GM13977 (cell line): Measurements from ENCODE around the gene TTYH2.

Experiments used
- DNase-seq: peaks from one replicate; pipeline ENCODE4 v3.0.0; 2012; ENCODE audit warnings: low spot score
- in situ Hi-C: fragments of 300-500 bp; cut with MboI; formaldehyde crosslinking; loops from one replicate; pipeline ENCODE4 v1.12.0; 2022; ENCODE audit warnings: low sequenced_read_pairs, low pct_unique_long_range_greater_than_20kb, mixed read lengths, inconsistent platforms; ENCODE audit not compliant: unreplicated experiment
- TF ChIP-seq, protein P1 (sequence below): IDR thresholded peaks from 2 replicates; pipeline ENCODE4 v1.5.1; 2012; ENCODE audit warnings: mild to moderate bottlenecking, control low read depth; ENCODE audit not compliant: insufficient read depth; ENCODE audit errors: extremely low read depth, missing control alignments

TTYH2 gene

DNA sequence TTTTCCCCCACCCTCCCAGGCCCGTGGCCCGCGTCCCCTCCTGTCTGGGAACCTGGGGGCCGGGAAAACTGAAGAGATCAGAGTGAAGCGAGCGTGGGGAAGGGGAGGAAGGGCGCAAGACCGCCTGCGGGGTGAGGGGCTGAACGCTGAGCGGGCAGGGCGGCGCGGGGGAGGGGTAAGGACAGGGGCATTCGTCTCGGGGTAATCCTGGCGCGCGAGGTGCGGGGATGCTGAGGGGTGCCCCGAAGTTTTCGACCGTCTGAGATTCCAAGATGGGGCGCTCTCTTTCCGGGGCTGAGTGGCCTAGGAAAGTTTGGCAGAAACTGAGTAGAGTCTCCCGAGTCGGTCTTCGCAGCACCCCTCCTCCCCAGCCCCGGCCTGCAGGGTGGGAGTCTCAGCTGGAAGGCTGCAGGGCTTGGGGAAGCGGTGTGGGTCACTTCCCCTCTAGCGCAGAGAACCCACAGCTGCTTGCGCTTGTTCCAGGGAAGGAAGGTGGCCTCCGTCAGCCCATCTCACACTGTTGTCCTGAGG lies 555 bp downstream of the TTYH2 start:
- in situ Hi-C loops, result no loop called here
- TF ChIP-seq, protein P1, sequence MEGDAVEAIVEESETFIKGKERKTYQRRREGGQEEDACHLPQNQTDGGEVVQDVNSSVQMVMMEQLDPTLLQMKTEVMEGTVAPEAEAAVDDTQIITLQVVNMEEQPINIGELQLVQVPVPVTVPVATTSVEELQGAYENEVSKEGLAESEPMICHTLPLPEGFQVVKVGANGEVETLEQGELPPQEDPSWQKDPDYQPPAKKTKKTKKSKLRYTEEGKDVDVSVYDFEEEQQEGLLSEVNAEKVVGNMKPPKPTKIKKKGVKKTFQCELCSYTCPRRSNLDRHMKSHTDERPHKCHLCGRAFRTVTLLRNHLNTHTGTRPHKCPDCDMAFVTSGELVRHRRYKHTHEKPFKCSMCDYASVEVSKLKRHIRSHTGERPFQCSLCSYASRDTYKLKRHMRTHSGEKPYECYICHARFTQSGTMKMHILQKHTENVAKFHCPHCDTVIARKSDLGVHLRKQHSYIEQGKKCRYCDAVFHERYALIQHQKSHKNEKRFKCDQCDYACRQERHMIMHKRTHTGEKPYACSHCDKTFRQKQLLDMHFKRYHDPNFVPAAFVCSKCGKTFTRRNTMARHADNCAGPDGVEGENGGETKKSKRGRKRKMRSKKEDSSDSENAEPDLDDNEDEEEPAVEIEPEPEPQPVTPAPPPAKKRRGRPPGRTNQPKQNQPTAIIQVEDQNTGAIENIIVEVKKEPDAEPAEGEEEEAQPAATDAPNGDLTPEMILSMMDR, result no peak
- DNase-seq, result no peak

DNA sequence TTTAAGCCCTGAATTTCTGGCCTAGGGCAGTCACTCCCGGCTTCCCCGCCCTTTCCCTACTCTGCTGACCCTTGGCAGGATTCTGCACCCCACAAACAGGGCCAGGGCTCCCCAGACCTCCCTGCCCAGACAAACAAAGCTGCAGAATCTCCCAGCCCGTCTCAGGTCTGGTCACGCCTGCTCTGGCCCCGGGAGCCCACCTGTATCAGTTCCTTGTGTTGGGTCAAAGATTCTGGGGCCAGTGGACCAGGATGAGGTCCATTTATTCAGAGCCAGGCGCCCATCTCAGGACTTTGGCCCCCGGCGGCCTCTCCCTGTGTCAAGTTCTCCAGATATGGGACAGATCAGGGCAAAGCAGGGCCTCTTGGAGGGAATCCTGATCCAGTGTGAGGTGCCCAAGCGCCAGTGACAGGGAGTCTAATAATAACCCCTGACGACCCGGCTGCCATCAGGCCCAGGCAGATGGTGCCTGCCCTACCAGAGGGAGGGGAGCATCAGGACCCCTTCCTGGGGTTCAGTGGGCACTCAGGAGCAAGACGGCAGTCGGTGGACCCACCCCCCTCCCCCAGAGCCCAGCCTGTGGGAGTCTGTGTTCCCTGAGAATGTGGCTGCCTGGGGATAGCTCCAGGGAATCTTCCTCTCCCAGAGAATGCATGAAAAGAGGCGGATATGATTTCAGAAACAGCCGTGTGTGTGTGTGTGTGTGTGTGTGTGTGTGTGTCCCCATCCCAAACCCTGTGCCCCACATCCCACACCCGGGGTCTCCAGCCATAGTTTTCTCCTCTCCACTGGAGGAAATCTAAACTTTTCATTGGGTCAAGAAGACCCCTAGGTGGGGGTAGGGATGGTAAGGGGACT lies 1.3 kb downstream of the TTYH2 start:
- DNase-seq, result no peak
- in situ Hi-C loops, result no loop called here
- TF ChIP-seq, protein P1, result no peak

DNA sequence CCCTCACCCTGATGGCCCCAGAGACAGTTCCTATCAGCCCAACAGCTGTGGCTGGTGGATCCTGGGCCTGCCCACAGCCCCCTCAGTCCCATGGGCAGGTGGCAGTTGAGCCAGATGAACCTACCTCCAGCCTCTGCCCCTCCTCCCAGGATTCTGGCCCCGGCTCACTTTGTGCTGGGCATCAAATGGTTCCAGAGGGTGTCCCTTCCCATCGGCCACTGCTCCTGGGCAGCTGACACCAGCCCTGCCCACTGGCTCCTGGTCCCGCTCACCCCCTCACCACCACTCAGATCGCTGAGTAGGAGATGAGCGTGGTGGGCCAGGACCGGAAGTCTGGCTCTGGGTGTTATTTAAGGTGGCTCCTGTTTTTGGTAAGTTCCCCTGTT lies 2.0 kb downstream of the TTYH2 start:
- in situ Hi-C loops, result no loop called here
- no peak for DNase-seq
- TF ChIP-seq, protein P1, result no peak

DNA sequence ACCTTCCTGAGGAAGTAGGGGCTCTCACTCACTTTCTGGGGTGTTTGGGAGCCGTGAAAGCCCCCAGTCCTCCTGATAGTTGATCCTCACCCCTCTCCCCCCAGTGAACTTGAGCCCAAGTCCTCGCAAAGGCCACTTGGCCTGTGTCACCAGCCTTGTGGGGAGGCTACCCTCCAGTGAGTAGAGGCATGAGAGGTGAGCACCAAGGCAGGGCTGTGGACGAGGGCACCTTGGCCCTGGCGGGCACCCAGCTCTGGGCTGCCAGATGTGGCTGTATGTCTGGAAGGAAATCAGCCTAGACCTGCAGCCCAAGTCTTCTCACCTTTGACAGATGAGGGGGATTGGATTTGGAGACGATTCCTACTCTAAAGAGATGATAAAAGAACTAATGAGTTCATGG lies 3.1 kb downstream of the TTYH2 start:
- DNase-seq, result no peak
- TF ChIP-seq, protein P1, result no peak
- in situ Hi-C loops, result no loop called here

DNA sequence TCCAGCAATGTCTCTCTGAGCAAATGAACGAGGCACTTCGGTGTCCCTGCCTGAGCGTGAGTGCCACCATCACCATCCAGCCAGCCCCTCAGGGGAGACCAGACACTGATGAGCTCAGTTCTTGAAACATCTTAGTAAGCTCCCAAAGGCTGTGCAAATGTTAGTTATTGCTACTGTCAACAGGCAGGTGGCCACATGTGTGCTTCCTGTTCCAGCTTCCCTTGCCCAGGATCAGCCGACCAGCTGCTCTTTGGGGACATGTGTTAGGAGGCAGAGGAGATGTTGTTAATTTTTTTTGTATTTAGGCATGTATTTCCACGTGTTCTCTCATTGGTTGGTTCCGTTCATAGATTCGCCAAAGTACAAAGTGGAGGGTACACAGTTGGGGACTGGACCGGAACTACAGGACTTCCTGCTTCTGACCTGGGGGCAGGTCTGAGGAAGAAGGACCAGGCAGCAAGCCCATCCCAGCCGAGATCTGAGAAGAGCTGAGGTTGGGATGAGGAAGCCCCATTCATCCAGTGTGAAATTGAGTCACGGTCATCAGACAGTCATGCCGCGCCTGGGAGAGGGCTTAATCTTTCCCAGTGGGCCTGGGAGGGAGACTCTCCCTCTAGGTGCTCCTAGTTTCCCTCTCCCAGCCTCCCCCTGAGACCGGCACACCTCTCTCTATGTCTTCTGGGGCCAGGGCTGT lies 3.8 kb downstream of the TTYH2 start:
- TF ChIP-seq, protein P1, result no peak
- no peak for DNase-seq
- in situ Hi-C loops, result no loop called here

DNA sequence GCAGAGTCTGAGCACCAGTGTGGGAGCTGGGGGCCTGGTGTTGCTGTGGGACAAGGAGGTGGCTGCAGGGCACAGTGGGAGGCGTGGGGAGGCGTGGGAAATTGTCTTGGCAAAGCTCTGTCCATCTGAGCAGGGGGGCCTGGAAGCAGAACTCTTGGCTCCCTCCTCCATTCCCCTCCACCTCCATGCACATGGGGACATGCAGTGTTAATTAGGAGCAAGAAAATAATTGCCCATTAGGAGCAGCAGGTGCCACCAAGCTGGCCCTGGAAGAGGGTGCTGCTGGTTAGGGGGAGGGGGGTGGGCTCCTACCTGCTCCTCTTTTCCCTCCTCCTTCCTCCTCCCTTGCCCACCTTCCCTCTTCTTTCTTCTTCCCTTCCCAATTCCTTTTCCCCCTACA lies 4.5 kb downstream of the TTYH2 start:
- TF ChIP-seq, protein P1, result no peak
- DNase-seq, result no peak
- in situ Hi-C loops, result no loop called here
